ENCODE data around the gene ZNF664. TPM values are rescaled to one million over a fixed set of nuclear protein-coding genes. Genes with fewer than 3 reads are reported as not detected.

ZNF664 gene
- total RNA-seq (2021): 66.3 and 87.6 TPM in 2 replicates
- percentile 87 among the genes with signal in this experiment for Bru-seq, nascent RNA
- percentile 99 among the genes with signal in this experiment for BruChase-seq, experiment 1, labeled RNA remaining after a 2-hour chase
- BruChase-seq, experiment 2, labeled RNA remaining after a 6-hour chase: percentile 99 among the genes with signal in this experiment
- long read RNA-seq, partial matches to known transcripts: 1 of 6 reads
- long read RNA-seq, other reads (novel, unspliced or antisense): 2 of 6 reads

- Histone ChIP-seq H3K36me3 (ENCODE audit: low read depth) (0 out of 2 replicates have a peak, but pooled peaks cover 4% of the 10 kb centered on the region), H3K27ac (no peak within 1 kb of the TSS), H3K9me2 (ENCODE audit: insufficient read depth) (no peaks in the 10 kb centered on the region), H3K9me3 (ENCODE audit: insufficient read depth, low read depth) (no peaks in the 10 kb centered on the region), H3F3A (ENCODE audit: insufficient read depth, low read depth) (peaks cover 9% of the 10 kb centered on the region; the same call in 1 of the 2 replicates), H3K27me3 (ENCODE audit: insufficient read depth, low read depth) (no peaks in the 10 kb centered on the region), H3K4me1 (replicated peaks; ENCODE audit: insufficient read depth) (peaks cover 20% of the 10 kb centered on the region), H3K4me3 (peak within 1 kb of the TSS; percentile 85), H2AFZ (peak within 1 kb of the TSS; percentile 80), H3K4me2 (peak within 1 kb of the TSS; percentile 88), H3K79me2 (ENCODE audit: low read depth) (peaks cover 35% of the 10 kb centered on the region), H4K20me1 (ENCODE audit: insufficient read depth) (no peaks in the 10 kb centered on the region; the same call in 1 of the 2 replicates)
- DNase-seq: peak; percentile 69 to 95
- ChIA-PET CTCF (no interaction called here), POLR2A (ENCODE audit: unreplicated experiment) (interaction anchor here (0.5 to 0.6 kb wide), 2 partner anchors 389 to 944 kb away, joined by 3 to 6 read pairs; no protein-coding TSS in a partner anchor)
- TF ChIP-seq EZH2 (IDR thresholded peaks at IDR 0.05; ENCODE audit: low read depth): no peak
- intact Hi-C loops (cut with micrococcal nuclease; ENCODE audit: unreplicated experiment): loop anchor here (2.0 to 10.0 kb wide), 2 partner anchors 68 to 542 kb away; no protein-coding TSS in a partner anchor
- BruUV-seq (replicated peaks): no TSS peak
Measured at GRCh38 chr12:123972457-123973401, at the start of gene ZNF664, which contains the start of gene CCDC92. TSS of gene ZNF664 (plus strand) at chr12:123973215. CDS start at chr12:124012145, 38,930 bp downstream. TSS of gene CCDC92 (minus strand) at chr12:123972831. CDS start at chr12:123944305, 28,526 bp downstream.

GRCh38 chr12:123923927-123924326 lies 49.1 kb upstream of the ZNF664 start:
- no peak overlapping the region for H3K27ac ChIP-seq
- H3K4me1 ChIP-seq (replicated peaks; ENCODE audit: insufficient read depth): no peaks in the 10 kb centered on the region
- no peaks in the 10 kb centered on the region for H3K9me3 ChIP-seq (ENCODE audit: insufficient read depth, low read depth)
- intact Hi-C loops (cut with micrococcal nuclease; ENCODE audit: unreplicated experiment): no loop called here
- H3K4me2 ChIP-seq: no peak overlapping the region
- H3K79me2 ChIP-seq (ENCODE audit: low read depth): no peaks in the 10 kb centered on the region
- no peaks in the 10 kb centered on the region for H3F3A ChIP-seq (ENCODE audit: insufficient read depth, low read depth)
- H3K27me3 ChIP-seq (ENCODE audit: insufficient read depth, low read depth): peaks cover 74% of the 10 kb centered on the region
- no TSS peak for BruUV-seq (replicated peaks)
- no peaks in the 10 kb centered on the region for H3K9me2 ChIP-seq (ENCODE audit: insufficient read depth)
- no peak overlapping the region for H2AFZ ChIP-seq
- no peaks in the 10 kb centered on the region for H3K36me3 ChIP-seq (ENCODE audit: low read depth)
- POLR2A ChIA-PET (ENCODE audit: unreplicated experiment): no interaction called here
- TF ChIP-seq, protein P1, sequence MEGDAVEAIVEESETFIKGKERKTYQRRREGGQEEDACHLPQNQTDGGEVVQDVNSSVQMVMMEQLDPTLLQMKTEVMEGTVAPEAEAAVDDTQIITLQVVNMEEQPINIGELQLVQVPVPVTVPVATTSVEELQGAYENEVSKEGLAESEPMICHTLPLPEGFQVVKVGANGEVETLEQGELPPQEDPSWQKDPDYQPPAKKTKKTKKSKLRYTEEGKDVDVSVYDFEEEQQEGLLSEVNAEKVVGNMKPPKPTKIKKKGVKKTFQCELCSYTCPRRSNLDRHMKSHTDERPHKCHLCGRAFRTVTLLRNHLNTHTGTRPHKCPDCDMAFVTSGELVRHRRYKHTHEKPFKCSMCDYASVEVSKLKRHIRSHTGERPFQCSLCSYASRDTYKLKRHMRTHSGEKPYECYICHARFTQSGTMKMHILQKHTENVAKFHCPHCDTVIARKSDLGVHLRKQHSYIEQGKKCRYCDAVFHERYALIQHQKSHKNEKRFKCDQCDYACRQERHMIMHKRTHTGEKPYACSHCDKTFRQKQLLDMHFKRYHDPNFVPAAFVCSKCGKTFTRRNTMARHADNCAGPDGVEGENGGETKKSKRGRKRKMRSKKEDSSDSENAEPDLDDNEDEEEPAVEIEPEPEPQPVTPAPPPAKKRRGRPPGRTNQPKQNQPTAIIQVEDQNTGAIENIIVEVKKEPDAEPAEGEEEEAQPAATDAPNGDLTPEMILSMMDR (conservative IDR thresholded peaks at IDR 0.05): no peak
- no peak for TF ChIP-seq EZH2 (IDR thresholded peaks at IDR 0.05; ENCODE audit: low read depth)
- no peak for DNase-seq
- CTCF ChIA-PET: no interaction called here
- no peaks in the 10 kb centered on the region for H4K20me1 ChIP-seq (ENCODE audit: insufficient read depth)
- H3K4me3 ChIP-seq: no peak overlapping the region

DNA sequence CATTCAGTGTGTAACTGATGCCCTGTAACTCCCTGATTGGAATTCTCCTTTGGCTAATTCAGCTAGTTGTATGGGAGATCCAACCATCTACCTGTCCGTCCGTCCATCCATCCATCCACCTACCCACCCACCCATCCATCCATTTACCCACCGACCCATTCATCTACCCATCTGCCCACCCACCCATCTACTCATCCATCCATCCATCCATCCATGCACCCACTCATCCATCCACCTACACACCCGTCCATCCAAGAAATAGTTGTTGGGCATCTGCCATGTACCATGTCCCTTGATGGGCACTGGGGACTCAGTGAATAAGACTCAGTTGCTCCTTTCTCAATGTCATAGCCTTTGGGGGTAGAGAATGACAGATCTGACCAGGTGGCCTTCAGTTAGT lies 48.5 kb upstream of the ZNF664 start:
- Histone ChIP-seq H3K9me2 (ENCODE audit: insufficient read depth) (no peaks in the 10 kb centered on the region), H3F3A (ENCODE audit: insufficient read depth, low read depth) (no peaks in the 10 kb centered on the region), H3K36me3 (ENCODE audit: low read depth) (no peaks in the 10 kb centered on the region), H3K4me3 (no peak overlapping the region), H3K27me3 (ENCODE audit: insufficient read depth, low read depth) (peaks cover 77% of the 10 kb centered on the region), H3K4me2 (no peak overlapping the region), H2AFZ (no peak overlapping the region), H3K4me1 (replicated peaks; ENCODE audit: insufficient read depth) (no peaks in the 10 kb centered on the region), H3K9me3 (ENCODE audit: insufficient read depth, low read depth) (no peaks in the 10 kb centered on the region), H3K79me2 (ENCODE audit: low read depth) (no peaks in the 10 kb centered on the region), H3K27ac (no peak overlapping the region), H4K20me1 (ENCODE audit: insufficient read depth) (no peaks in the 10 kb centered on the region)
- intact Hi-C loops (cut with micrococcal nuclease; ENCODE audit: unreplicated experiment): no loop called here
- BruUV-seq (replicated peaks): no TSS peak
- no peak for DNase-seq
- ChIA-PET CTCF (no interaction called here), POLR2A (ENCODE audit: unreplicated experiment) (no interaction called here)
- TF ChIP-seq, protein P1 (conservative IDR thresholded peaks at IDR 0.05): no peak
- TF ChIP-seq EZH2 (IDR thresholded peaks at IDR 0.05; ENCODE audit: low read depth): no peak
